GM21447 (cell line): Measurements from ENCODE around the gene CLCNKA.
"Not testable (repeated sequence)": the region's sequence is repeated elsewhere in the genome, so short reads cannot be mapped to it uniquely, and the experiment has no call there.

Source experiments
- ATAC-seq: cut with Tn5 transposase; IDR thresholded peaks from one replicate; pipeline ENCODE4 v1.9.1; 2021; ENCODE audit not compliant: unreplicated experiment

The CLCNKA gene

DNA sequence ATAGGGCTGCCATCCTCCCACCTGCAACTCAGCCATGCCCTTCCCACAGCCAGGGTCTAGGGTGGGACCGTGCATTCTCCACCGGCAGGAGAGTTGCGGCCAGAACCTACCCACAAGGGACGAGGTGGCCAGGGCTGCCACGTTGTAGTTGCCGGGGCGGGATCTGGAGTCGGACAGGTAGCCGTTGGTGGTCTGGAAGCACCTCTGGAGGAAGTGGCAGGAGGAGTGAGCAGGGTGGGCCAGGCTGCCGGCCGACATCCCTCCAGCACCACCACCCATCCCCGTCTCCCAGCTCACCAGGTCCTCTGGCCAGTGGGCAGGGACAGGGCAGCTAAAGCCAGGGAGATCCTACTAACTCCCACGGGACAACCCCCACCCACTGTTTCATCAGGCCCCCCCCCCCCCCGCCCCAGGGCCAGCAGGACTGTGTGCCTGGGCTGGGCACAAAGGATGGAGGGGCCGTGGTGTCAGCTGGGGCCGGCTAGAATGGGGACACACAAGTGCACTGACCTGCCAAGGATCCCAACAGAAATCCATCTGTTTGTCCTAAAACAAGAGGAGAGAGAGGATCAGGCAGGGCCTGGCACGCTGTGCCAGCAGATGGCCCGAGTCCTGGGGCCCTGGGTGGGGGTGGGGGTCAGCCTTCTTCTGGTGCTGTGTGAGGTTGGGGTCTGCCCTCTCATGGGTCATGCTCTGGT is 40.3 kb downstream of the CLCNKA start:
- not testable (repeated sequence) for ATAC-seq

DNA sequence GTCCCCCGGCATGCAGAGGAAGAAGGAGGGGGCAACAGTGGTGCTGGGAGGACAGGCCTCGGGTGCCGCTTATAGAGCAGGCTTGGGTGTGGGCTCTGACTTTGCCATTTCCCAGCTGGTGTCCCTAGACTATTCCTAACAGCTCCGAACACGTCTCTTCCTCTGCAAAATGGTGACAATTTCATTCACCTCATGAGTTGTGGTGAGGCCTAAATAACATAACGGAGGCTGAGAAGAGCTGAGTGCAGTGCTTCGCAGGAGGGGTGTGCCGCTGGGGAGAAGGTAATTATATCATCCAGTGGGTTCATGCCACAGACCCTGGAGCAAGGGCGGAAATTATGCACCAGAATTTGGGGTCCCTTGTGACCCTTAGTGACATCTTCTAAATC is 40.8 kb downstream of the CLCNKA start:
- not testable (repeated sequence) for ATAC-seq

DNA sequence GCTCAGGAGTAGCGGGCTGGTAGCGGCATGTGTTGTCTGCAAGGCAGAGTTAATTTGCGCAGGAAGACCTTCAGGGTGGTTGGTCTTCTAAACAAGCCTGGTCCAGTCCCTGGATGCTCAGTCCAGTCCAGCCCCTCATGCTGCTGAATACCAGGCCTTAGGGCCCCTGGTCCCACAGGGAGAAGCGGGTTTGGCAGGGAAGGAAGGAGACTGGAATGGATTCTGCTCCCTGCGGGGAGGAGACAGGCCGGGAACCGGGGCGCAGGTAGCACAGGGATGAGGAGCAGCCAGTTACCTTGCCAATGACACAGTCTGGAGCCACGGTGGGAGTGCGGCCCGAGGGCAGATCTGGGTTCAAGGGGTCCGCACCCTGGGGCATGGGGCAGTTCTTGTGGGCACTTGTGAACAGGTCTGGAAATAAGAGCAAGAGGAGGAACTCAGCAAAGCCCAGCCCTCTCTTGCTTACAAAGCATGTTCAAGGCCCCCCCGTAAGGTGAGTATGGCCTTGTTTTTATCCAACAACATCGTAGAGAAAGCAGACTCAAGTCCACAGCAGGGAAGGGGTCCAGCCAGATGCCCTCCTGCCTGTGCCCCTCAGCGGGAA is 41.5 kb downstream of the CLCNKA start:
- ATAC-seq = no peak

DNA sequence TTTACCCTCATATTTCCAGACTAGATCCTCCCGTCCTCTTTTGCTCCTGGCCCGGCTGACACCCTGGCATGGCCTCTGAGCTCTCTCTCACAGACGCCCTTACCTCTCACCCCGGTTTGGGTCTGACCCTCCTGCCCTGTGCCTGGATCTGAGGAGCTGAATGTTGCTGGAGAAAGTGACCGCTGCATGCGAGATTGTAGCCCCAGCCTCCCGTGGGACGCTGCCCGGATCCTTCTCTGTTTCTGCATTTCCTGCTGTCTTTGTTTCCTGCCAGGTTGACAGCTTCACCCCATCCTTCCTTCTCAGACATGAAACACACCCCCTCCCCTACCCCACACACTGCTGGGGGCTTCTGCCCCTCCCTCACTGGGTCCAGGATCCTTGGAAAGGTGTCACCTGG is 42.1 kb downstream of the CLCNKA start:
- no peak for ATAC-seq

DNA sequence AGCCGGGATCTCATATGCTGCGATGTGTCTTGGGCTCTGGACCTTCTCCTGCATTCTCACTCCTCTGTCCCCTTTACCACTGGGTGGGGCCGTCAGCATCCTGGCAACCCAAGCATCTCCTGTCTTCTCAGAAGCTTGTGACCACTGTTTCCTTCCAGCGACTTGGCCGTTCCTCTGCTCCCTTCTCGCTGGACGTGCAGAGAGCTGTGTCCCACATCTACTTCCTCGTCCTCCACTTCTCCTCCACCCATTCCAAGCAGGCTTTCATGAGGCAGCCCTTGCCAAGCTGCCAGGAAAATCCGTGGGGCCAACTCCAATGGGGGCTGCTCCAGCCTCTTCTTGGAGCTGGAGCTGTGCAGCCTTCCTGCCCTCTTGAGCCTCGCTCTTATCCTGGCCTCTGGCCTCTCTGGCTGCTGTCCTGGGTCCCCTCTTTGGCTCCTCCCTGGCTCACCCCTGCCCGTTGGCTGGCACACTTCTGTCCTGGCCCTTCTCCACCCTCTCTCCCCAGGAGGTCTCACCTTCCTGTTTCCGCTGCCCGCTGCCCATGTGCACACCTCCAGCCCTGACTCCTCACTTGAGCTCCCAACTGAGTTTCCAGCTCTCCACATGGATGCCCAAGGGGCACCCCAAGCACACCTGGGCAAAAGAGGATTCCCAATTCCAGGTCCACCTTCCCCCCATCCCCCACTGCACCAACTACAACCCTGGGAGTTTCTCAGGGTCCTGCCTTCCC is 42.9 kb downstream of the CLCNKA start:
- ATAC-seq = no peak

DNA sequence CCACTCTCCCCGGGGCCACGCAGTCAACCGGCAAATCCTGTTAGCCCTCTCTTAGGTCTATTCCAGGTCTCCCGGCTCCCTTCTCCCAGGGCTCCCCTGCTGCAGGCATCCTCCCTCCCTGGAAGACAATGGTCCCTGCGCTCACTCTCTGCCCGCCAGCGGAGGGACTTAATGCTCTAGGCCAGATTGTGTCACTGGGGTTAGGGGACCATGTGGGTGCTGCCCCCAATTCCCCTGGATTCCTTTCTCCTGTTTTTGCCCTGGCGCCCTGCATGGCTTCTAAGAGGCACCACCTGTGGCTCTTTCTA is 43.4 kb downstream of the CLCNKA start:
- ATAC-seq = no peak

DNA sequence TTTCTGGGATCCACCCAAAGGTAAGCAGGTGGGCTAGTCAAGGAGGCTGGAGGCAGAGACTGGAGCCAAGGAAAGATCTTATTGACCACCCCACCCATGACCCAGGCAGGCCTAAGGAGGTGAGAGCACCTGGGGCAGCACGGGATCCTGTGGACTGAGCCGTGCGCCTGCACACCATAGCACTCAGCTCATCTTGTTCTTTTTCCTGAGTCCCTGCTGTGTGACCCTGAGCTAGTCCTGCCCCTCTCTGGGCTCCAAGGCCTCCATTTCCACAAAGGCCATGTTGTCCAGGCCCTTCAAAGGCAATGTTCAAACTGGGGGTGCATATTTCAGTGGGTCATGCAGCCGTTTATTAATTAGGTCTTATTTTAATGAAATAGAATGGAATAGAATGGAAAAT is 44.4 kb downstream of the CLCNKA start:
- ATAC-seq = no peak

DNA sequence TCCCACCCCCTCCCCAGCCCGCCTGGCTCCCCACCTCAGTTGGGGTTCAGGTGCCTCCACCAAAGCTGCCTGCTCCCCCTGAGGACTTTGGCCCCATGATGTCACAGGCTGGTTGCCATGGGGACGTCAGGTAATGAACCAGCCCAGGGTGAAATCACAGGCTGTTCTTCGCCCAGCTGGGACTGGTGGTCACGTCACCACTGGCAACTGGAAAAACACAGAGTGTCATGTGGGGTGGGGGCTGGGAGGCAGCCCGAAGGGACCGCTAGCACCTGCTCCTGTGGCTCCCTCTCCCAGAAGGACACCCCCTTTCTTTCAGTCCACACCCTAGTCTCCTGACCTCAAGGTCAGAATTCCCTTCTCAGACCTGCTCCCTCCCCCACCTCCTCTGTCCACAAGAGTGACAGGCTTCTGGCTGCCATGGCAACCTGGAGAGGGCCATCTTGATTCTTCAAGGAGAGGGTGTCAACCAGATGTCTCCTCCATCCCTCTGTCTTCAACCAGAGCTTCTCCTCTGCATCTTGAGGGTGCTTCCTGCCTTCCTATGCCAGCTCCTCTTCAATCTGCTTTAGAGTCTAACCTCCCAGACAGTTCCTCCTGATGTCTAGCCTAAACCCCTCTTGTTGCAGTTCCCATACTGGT is 45.4 kb downstream of the CLCNKA start:
- no peak for ATAC-seq

DNA sequence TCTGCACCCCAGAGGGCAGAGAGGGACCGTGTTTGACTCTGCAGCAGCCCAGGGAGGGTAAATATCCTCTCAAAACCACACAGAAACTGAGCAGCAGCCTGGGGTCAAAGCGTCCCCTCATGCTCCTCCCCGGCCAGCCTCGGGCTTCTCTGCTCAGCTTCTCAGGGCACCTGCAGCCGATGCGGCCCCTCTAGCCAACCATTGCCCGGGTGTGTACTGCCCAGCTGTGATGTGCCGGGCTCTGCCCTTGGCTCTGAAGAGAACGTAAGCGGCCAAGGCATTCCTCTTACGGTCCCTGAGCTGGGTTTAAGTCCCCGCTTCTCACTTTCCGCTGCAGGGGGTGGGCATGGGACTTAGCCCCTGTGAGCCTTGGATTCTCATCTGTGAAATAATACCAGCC is 46.1 kb downstream of the CLCNKA start:
- no peak for ATAC-seq

DNA sequence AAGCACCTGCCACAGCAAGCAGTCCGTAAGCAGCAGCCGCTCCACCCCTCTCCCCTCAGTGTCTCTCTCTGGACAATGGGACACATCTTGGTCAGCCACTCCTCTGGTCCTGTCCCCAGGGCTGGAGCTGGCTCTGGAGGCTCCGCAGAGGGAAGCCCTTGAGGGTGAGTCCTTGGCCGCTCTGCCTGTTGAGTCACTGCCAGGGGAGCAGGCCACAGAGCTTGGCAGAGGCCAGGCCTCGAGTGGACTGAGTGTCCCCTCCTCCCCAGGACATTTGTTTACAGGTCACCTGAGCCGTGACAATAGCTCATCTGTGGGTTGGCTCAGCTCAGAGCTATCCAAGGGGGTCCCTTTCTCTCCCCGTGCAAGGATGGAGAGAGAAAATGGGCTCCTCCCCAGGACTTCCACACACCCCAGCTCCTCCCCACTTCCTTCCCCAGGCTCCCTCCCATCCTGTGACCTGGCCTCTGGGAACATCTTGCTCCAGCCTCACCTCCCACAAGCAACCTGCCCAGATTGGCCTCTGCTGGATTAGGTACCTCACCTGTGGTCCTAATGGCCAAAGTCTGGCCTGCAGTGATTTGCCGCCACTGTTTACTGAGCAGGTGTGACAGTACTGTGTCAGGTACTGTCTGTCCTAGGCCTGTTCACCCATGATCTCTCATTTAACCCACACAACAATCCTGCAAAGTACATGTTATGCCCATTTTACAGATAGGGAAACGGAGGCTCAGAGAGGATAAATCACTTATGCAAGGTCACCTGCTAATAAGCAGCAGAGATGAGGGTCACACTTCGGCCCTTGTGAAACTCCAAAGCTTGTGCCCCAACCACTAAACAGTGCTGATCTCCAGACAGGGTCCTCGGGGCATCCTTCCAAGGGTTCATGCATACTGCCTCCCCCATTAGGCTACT is 46.8 kb downstream of the CLCNKA start:
- ATAC-seq = no peak

DNA sequence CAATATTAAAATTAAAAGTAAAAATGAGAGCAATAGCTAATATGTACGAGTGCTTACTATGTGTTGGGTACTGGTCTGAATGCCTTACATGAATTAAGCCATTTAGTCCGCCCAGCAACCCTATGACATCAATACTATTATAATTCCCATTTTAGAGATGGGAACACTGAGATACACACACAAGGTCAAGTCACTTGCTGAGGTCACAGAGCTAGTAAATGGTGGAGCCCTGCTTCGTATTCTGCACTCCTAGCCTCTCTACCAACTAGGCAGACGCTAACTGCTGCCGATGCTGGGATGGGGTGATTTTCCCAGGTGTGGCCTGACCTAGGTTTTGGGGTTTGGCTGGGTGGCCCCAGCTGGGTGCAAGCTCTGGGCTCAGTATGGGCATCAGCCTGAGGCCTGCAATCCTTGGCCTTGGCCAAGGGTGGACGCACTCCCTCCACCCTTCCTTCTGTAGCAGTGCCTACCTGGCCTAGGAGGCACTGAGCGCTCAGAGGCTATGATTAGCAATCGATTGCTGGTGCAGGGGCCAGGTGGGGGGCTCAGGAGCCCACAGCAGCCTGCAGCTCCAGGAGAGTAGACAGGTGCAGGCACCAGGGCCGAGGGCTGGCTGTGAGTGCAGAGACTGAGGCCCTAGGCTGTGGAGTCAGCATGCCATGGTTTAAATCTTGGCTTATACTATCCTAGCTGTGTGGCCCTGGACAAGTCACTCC is 49.0 kb downstream of the CLCNKA start:
- ATAC-seq = no peak

DNA sequence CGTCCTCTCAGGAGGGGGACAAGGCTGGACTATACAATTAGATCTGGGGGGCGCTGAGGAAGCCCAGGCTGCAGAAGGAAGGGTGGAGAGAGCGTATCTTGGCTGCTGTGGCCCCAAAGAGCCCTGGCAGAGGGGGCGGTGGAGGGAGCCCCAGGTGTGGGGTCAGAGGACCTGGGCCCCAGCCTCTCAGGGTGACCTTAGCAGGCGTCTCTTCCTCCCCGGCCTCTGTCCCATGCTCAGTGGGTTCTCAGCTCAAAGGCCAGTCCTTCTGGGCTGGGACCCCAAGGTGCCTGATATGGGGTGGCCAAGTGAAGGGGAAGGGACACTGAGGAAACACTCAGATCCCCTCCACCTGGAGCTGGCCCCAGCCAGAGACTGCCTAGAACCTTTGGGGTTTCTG is 49.8 kb downstream of the CLCNKA start:
- no peak for ATAC-seq

DNA sequence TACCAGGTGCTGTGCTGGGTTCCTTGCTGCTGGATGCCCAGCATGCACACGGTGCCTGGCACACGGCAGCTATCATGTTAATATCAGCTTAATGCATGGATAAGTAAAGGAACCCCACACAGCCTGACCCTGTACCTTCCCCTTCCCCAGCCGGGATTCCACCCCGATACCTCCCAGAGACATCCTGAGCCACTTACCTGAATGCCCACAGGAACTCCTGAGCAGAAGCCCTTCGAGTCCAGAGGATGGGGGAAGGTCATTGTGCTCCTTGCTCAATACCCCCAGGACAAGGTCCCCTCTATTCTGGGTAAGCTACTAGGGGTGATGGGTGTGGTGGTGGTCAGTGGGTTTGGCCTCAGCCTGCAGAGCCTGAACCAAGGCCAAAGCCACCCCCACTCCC is 50.3 kb downstream of the CLCNKA start:
- ATAC-seq = no peak

DNA sequence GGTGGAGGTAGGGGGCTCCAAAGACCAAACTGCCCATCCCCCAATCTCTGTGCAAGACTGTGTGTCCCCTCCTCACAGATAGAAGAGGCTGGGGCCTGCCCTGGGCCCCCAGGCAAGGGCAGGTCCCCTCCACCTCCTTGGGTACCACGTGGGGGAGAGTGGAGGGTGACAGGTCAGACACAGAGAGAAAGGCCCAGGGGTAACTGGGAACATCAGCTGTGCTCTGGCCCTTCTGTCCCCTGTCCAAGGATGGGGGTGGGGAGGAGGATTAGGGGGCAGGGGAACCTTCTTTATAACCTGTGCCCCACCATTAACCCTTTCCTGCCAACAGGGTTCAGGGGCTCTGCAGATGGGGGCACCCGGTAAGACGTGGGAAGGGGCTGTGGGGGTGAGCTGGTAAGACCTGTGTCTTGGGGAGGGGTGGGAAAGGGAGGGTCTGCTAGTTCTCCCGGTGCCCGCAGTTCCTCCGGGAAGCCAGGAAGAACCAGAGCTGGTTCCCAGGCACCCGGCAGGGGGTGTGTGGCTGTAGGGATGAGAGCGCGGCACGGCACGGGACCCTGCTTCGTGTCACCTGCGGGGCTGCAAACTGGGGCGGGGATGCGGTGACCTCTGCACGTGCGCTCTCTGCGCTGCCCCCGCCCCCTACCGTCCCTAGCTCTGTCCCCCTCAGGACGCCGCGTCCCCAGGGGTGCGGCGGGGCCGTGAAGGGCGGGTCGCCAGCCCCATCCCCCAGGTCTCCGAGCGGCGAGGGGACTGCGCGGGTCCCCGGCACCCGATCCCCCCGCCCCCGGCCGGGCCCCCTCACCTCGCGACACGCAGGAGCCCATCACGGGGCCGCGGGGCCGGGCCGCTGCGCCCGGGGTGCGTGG is 51.0 kb downstream of the CLCNKA start:
- no peak for ATAC-seq

DNA sequence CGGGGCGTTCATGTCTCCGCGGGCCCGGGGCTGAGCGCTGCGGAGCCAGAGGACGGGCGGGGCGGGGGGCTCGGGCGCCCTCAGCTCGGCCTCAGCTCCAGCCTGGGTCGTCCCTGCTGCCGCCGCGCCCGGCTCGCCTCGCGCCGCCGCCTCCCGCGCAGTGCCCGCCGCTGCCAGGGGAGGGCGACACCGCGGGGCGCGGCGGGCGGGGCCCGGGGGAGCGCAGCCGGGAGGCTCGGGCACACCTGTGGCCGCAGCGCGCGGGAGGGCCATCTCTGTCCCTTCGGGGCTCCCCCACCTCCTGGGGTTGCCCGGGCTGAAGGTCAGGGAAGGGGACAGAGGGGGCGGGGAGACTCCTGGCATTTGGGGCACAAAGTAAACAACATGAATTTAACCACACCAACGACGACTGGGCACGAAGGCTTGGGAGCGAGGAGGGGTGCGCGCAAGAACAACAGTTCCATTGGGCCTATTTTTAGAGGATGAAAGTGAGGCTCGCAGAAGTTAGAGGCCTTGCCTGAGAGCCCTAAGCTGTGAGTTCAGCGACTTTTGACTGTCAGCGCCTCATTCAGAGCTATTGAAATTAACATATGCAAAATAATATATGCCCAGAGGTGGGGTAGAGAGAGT is 51.8 kb downstream of the CLCNKA start, which contains the start of gene FAM131C:
Gene FAM131C, minus strand, starts transcription at position 162 of the 630 bp plus-strand sequence. CDS start 209 bp downstream, outside the sequence.
- ATAC-seq = no peak

DNA sequence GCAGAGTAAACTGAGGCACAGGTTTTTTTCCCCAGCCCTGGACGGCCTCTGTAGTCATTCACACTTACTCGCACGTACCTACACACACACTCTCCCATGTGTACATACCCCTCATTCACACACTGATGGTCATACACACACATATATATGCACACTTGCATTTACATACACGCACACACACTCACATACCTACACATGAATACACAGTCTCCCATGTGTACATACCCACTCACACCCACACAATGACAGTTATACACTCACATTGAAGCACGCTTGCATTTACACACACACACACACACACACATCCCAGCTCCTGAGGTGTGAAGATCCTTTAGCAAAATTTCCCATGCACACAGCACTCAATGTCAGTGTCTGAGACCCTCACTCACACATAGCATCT is 52.4 kb downstream of the CLCNKA start:
- ATAC-seq = no peak

DNA sequence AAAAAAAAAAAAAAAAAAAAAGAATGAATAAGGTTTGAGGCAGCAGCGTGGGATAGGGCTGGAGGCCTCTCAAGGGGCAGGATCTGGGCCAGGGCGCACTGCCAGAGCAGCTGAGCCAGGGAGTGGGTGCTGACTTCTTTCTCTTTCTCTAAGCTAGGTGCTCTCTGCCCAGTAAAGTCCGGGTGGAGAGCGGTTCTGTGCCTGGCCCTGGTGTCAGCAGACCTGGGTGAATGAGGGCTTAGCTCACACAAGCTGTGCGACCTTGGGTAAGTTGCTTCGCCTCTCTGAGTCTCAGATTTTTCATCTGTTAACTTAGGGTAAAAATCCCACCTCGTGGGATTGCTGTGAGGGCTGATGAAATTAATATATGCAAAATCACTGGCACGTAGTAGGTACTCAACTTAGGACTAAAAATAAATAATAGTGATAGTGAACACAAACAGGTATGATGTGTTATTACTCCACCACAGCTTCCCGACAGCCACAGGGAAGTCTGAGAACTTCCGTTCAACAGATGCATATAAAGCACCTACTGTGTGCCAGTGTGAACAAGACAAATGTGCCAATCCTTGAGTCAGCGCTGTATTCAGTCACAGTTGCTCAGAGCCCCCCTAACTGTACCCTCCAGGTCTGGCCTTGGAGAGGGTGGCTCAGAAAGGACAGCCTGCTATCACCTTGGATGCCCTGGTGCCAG is 53.6 kb downstream of the CLCNKA start:
- no peak for ATAC-seq
